Stimulated activated CD8-positive, alpha-beta memory T cell treated with anti-CD3 and anti-CD28 coated beads, Interleukin-12 subunit alpha, Interleukin-12 subunit beta, amount 100 ng/mL, for 4 hours (primary cell): ENCODE results near the gene IPO5.
"Not testable (repeated sequence)": the region's sequence is repeated elsewhere in the genome, so short reads cannot be mapped to it uniquely, and the experiment has no call there.

ENCODE experiments used
- DNase-seq: peaks from one replicate; pipeline ENCODE4 v3.0.0-alpha.2; 2020; ENCODE audit warnings: low read depth

IPO5 gene

GRCh38 chr13:98014766-98015165 lies 61.3 kb downstream of the IPO5 start:
- DNase-seq = no peak

- no peak for DNase-seq
Measured at GRCh38 chr13:98018293-98018692, 64.8 kb downstream of the IPO5 start.

GRCh38 chr13:98019186-98019585 lies 65.7 kb downstream of the IPO5 start:
- DNase-seq = no peak

- DNase-seq = no peak
Measured at GRCh38 chr13:98020271-98020670, 66.8 kb downstream of the IPO5 start.

GRCh38 chr13:98022210-98022609 lies 68.7 kb downstream of the IPO5 start:
- DNase-seq = no peak

- DNase-seq = no peak
Measured at GRCh38 chr13:98025480-98026025, 72.1 kb downstream of the IPO5 start.

GRCh38 chr13:98026457-98026857 lies 73.0 kb downstream of the IPO5 start:
- no peak for DNase-seq

- no peak for DNase-seq
Measured at GRCh38 chr13:98032168-98032567, 78.7 kb downstream of the IPO5 start.

- no peak for DNase-seq
Measured at GRCh38 chr13:98033277-98034247, 80.1 kb downstream of the IPO5 start.

GRCh38 chr13:98035373-98035772 lies 81.9 kb downstream of the IPO5 start:
- no peak for DNase-seq

GRCh38 chr13:98036564-98037302 lies 83.3 kb downstream of the IPO5 start:
- DNase-seq = not testable (repeated sequence)

- no peak for DNase-seq
Measured at GRCh38 chr13:98039261-98039660, 85.8 kb downstream of the IPO5 start.

- no peak for DNase-seq
Measured at GRCh38 chr13:98039964-98040363, 86.5 kb downstream of the IPO5 start.

GRCh38 chr13:98041081-98041820 lies 87.8 kb downstream of the IPO5 start:
- no peak for DNase-seq

GRCh38 chr13:98044301-98044700 lies 90.8 kb downstream of the IPO5 start:
- no peak for DNase-seq

GRCh38 chr13:98047785-98048184 lies 94.3 kb downstream of the IPO5 start:
- DNase-seq = not testable (repeated sequence)

- no peak for DNase-seq
Measured at GRCh38 chr13:98048265-98048664, 94.8 kb downstream of the IPO5 start.

- no peak for DNase-seq
Measured at GRCh38 chr13:98050041-98050466, 96.6 kb downstream of the IPO5 start.

GRCh38 chr13:98052412-98052811 lies 98.9 kb downstream of the IPO5 start:
- DNase-seq = no peak

- no peak for DNase-seq
Measured at GRCh38 chr13:98054301-98054700, 100.8 kb downstream of the IPO5 start.

- DNase-seq = no peak
Measured at GRCh38 chr13:98055623-98056022, 102.1 kb downstream of the IPO5 start.

GRCh38 chr13:98056839-98057410 lies 103.5 kb downstream of the IPO5 start:
- no peak for DNase-seq
